Epithelial cell of proximal tubule (primary cell): ENCODE data around the gene RNFT2. TPM values are rescaled to one million over a fixed set of nuclear protein-coding genes. Genes with fewer than 3 reads are reported as not detected.

ENCODE experiments used
- DNase-seq: peaks from one replicate; pipeline ENCODE4 v3.0.0-alpha.2; 2011; ENCODE audit warnings: low read depth
- H3K4me3 ChIP-seq: 2 replicates; pipeline ENCODE4 v1.5.1; 2011; ENCODE audit warnings: low read depth, mild to moderate bottlenecking, low read length
- total RNA-seq: library from RNA; depleted of rRNA; stranded (reverse); fragments of >200 nt; gene quantifications from 2 replicates; pipeline ENCODE4 v1.2.3, GENCODE V29; 2015
- TF ChIP-seq, protein P1 (sequence below): conservative IDR thresholded peaks from 2 replicates; pipeline ENCODE4 v1.5.1; 2012; ENCODE audit warnings: low read depth, mild to moderate bottlenecking, low read length

RNFT2 gene
- total RNA-seq, 1 donor from 2014 or later, result 4.3 TPM

DNA sequence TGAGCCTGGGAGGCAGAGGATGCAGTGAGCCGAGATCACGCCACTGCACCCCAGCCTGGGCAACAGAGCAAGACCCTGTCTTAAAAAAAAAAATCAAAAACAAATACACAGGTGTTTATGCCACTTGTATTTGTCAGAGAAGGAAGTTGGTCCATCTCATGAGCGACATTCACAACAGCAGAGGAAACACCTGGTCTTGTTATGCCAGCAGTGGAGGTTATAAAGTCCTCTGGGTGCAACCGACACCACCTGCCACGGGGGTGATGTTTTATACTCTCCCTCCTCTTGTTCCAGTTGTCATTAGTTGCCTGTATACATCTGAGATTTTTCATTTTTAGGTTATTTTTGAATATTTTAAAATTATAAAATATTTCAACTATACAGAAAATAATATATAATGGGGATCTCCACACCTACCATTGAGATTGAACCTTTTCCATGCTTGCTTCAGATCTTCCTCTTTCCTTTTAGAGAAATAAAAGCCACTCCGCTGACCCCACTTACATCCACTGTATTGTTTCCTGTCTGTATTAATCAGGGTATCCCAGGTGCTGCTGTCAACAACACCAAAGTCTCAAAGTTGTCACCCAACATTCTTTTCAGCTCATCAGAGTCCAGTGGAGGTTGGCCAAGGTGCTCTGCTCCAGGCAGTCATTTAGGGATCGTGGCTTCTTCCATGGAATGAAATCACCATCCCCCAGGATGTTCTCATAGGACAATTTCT is 65.1 kb downstream of the RNFT2 start:
- no peak overlapping the region for H3K4me3 ChIP-seq
- no peak for DNase-seq
- TF ChIP-seq, protein P1, sequence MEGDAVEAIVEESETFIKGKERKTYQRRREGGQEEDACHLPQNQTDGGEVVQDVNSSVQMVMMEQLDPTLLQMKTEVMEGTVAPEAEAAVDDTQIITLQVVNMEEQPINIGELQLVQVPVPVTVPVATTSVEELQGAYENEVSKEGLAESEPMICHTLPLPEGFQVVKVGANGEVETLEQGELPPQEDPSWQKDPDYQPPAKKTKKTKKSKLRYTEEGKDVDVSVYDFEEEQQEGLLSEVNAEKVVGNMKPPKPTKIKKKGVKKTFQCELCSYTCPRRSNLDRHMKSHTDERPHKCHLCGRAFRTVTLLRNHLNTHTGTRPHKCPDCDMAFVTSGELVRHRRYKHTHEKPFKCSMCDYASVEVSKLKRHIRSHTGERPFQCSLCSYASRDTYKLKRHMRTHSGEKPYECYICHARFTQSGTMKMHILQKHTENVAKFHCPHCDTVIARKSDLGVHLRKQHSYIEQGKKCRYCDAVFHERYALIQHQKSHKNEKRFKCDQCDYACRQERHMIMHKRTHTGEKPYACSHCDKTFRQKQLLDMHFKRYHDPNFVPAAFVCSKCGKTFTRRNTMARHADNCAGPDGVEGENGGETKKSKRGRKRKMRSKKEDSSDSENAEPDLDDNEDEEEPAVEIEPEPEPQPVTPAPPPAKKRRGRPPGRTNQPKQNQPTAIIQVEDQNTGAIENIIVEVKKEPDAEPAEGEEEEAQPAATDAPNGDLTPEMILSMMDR, result no peak

DNA sequence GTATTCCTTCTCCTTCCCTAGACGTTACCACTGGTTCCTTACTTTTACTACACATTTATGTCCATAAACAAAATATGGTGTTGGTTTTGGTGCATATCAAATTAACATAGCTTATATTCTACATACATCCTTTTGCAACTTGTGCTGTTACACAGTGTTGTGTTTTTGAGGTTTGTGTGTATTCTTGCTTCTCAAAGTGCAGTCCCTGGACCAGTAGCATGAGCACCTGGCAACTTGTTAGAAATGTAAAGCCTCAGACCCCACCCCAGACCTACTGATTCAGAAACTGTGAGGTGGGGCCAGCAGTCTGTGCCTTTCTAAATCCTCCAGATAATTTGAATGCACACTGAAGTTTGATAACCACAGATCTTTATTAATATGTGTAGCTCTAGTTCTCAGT is 65.9 kb downstream of the RNFT2 start:
- TF ChIP-seq, protein P1, result no peak
- no peak for DNase-seq
- H3K4me3 ChIP-seq, result no peak overlapping the region

DNA sequence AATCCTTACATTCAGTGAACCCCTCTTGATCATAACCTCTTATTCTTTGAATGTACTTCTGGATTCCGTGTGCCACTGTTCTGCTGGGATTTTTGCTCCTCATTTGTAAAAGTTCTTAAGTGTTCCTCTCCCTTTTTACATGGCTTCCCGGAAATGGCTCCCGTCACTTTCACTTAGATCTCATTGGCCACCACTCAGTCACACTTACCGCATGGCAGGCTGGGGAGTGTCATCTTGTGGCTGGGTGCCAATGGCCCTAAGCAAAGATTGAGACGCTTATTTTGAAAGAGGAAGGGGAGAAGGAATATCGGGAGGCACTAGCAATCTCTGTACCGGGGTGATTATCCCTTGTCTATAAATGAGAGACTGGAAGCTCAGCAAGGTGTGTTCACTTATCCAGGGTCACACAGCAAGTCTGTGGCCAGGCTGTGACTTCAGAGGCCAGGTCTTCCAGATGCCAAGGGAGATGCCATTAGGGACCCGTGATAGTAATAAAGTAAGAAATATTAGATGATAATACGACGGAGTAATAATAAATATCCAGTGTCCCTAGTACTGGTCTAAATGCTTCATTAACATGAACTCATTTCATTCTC is 68.8 kb downstream of the RNFT2 start:
- TF ChIP-seq, protein P1, result no peak

DNA sequence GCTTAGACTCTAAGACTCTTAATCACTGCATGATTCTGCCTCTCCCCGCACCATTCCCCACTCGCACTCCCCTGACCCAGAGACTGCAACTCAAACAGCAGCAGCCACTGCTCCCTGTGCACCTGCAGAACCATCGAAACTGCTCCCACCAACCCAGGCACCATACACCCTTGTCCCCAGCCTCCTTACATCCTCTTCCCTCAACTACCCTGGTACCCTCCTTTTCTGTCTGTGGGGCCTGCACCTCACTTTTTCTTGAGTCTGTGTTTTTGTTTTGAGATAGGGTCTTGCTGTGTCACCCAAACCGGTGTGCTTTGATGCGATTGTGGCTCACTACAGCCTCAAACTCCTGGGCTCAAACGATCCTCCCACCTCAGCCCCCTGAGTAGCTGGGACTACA is 69.4 kb downstream of the RNFT2 start:
- DNase-seq, result no peak
- TF ChIP-seq, protein P1, result no peak
- no peak overlapping the region for H3K4me3 ChIP-seq

More for the DNA sequence above, 68.8 kb downstream of the RNFT2 start:
- H3K4me3 ChIP-seq, result no peak overlapping the region
- no peak for DNase-seq

DNA sequence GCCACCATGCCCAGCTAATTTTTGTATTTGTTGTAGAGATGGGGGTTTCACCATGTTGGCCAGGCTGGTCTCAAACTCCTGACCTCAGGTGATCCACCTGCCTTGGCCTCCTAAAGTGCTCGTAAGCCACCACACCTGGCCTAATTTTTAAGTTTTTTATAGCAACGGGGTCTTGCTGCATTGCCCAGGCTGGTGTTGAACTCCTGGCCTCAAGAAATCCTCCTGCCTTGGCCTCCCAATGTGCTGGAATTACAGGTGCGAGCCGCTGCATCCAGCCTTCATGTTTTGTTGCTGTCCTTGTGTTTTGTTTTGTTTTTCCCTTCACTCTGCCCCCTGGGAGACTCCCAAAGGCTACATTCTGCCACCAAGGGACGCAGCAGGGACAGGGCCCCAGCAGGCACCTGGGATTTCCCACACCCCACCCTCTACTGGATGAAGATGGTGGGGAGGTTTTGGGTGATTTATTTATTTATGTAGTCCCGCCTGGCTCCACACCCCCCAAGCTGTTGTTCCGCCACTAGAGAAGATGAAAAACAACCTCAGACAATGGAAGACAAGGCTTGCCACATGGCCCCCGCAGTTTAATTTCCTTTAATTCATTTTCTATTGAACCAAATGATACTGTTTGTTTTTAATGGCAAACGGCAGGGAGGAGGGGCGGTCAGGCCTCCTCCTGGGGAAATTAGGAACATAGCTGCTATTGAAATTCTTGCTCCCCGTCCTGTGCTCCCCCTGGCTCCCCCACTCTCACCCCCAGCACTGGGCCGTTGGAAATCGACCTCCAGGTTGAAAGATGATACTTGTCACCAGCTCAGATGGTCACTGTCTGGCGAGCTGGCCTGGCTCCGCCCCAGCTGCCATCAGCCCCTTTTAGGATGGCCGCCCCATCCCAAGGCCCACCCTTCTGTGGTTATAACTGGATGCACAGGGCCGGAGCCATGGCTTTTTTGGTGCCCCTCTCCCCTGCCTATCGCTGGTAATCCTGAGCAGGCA is 70.3 kb downstream of the RNFT2 start:
- TF ChIP-seq, protein P1, result no peak
- no peak overlapping the region for H3K4me3 ChIP-seq
- no peak for DNase-seq

DNA sequence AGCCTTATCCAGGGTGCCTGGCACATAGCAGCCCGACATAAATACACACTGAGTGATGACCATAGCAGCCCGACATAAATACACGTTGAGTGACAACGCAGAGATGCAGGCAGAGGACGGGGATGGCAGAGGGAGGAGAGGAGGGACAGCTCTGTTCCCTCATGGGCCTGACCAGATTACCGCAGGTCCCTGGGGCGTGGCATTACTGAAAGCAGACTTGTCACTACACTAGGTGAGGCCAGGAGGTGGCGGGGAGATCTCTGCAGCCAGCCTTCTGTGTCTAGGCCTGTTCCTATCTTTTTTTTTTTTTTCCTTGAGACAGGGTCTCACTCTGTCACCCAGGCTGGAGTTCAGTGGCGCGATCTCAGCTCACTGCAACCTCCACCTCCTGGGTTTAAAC is 74.1 kb downstream of the RNFT2 start:
- DNase-seq, result no peak
- TF ChIP-seq, protein P1, result no peak
- no peak overlapping the region for H3K4me3 ChIP-seq
